GM18499 (cell line): ENCODE data around the gene BRK1.
"Not testable (repeated sequence)": the region's sequence is repeated elsewhere in the genome, so short reads cannot be mapped to it uniquely, and the experiment has no call there.

Experiments used
- ATAC-seq: cut with Tn5 transposase; IDR thresholded peaks from one replicate; pipeline ENCODE4 v1.9.1; 2021; ENCODE audit warnings: moderate number of reproducible peaks; ENCODE audit not compliant: insufficient read depth, unreplicated experiment

The BRK1 gene

DNA sequence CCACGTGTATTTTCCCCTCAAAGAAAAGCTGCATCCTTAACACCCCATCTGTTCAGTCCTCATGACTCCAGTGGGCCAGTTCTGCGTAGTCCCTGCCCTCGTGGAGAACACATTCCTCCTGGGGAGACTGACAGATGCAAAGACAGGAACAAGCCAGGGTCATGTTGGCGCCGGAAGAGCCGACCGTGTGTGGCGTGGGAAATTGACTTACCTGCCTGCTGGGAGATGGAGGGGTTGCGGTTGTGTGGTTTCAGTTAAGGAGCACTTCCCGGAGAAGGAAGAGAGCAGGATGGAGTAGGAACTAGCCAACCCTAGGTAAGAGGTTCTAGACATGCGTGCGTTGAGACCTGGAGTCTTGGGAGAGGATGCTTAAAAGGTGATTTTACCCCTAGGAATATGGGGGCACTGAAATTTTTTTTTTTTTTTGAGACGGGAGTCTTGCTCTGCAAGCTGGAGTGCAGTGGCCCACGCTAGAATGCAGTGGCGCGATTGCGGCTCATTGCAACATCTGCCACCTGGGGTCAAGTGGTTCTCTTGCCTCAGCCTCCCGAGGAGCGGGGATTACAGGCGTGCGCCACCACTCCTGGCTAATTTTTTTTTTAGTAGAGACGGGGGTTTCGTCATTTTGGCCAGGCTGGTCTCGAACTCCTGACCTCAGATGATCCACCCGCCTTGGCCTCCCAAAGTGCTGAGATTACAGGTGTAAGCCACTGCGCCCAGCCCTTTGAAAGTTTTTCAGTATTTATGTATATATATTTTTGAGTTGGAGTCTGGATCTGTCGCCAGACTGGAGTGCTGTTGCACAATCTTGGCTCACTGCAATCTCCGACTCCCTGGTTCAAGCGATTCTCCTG, 27.5 kb downstream of the BRK1 start:
- ATAC-seq, result no peak

GRCh38 chr3:10145685-10146084, 30.2 kb downstream of the BRK1 start:
- no peak for ATAC-seq

DNA sequence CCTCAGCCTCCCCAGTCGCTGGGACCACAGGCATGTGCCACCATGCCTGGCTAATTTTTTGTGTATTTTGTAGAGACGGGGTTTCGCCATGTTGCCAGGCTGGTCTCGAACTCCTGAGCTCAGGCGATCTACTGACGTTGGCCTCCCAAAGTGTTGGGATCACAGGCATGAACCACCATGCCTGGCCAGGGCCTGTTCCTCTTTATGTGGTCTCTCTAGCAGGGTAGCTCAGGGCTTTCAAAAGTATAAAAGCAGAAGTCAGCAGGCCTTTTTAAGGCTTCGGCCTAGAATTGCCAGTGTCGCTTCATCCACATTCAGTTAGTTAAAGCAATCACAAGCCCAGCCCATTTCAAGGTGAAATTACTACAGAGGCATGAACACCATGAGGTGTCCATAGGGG, 33.8 kb downstream of the BRK1 start:
- no peak for ATAC-seq

- no peak for ATAC-seq
These were observed 35.5 kb downstream of the BRK1 start for GRCh38 chr3:10150987-10151386.

DNA sequence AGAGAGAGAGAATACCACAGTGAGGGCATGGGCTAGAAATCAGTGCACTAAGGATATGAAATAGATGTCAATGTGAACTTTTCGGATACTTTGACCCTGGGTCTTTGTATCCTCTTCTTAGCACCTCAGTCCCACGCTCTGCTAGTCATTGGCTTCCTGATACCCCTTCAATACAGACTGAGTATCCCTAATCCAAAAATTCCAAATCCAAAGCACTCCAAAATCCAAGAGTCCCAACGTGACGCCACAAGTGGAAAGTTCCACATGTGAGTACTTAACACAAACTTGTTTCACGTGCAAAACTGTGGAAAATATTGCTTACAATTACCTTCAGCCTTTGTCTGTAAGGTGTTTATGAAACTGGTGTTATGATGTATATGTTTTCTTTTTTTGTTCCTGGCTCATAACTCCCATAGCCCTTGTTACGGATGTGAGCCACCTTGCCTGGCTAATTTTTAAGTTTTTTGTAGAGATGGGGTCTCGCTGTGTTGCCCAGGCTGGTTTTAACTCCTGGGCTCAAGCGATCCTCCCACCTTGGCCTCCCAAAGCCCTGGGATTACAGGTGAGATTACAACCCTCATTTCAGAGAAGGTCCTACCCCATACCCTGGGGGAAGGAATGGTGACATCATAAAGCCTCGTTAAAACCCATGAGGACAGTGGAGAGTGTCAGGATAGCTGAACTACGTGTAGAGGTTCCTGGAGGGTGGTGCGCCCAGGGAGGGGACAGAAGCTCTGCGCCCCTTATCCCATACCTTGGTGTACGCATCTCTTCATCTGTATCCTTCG, 39.1 kb downstream of the BRK1 start:
- ATAC-seq, result no peak

DNA sequence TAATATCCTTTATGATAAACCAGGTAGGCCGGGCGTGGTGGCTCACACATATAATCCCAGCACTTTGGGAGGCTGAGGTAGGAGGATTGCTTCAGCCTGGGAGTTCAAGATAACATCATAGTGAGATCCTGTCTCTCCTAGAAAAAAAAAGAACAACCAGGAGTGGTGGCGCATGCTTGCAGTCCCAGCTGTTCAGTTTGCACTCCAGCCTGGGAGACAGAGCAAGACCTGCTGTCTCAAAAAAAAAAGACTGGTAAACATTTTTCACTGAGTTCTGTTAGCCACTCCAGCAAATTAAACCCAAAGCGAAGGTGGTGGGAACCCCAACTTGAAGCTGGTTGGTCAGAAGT, 39.6 kb downstream of the BRK1 start:
- ATAC-seq, result no peak

DNA sequence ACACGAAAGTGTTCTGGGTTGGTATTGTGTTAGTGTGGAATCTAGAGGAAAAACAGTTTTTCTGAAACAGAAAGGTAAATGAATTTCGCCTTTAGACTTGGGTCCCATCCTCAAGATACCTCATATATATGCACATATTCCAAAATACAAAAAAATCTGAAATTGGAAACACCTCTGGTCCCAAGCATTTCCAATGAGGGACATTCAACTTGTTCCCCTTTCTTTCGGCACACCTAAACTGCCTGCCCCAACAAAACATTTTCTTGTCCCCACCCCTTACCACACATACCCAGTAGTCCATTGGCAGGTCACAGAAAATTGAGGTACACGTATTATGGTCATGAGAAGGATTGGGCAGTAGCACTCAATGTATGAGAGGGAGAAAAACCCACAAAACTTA, 40.2 kb downstream of the BRK1 start:
- ATAC-seq, result no peak

- no peak for ATAC-seq
These were observed 41.6 kb downstream of the BRK1 start for GRCh38 chr3:10157031-10157430.

DNA sequence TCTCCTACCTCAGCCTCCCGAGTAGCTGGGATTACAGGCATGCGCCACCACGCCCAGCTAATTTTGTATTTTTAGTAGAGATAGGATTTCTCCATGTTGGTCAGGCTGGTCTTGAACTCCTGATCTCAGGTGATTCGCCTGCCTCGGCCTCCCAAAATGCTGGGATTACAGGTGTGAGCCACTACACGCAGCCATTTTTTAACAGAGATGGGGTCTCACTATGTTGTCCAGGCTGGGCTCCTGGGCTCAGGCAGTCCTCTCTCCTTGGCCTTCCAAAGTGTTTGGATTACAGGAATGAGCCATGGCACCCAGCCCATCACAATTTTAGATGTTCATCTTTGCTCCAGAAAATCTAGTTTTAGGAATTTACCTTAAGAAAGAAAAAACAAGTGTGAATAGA, 43.1 kb downstream of the BRK1 start:
- not testable (repeated sequence) for ATAC-seq

DNA sequence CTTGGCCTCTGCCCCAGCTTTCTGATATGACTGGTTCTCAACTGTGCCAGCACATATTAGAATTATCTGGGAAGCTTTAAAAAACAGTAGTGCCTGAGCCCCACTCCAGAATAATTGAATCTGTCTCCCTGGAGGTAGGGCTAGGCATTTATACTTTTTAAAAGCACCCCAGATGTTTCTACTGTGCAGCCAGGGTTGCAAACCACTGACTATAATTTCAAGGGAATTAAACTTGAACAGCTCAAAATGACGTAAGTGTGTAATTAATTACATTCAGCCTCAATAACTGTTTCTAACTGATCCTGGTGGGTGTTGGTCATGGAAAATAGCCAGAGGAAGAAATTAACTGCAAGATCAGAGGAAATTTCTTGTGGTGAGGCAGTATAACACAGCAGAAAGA, 44.9 kb downstream of the BRK1 start:
- no peak for ATAC-seq

- ATAC-seq, result no peak
These were observed 45.5 kb downstream of the BRK1 start for GRCh38 chr3:10160925-10161324.

- ATAC-seq, result no peak
These were observed 46.7 kb downstream of the BRK1 start for GRCh38 chr3:10162185-10162584.

GRCh38 chr3:10164201-10164545, 48.7 kb downstream of the BRK1 start:
- ATAC-seq, result not testable (repeated sequence)

GRCh38 chr3:10164546-10165393, 49.3 kb downstream of the BRK1 start, which contains the start of gene IRAK2:
IRAK2 (plus strand) TSS chr3:10164919; CDS start chr3:10164955, 36 bp downstream.
- ATAC-seq, result peak; percentile 44

DNA sequence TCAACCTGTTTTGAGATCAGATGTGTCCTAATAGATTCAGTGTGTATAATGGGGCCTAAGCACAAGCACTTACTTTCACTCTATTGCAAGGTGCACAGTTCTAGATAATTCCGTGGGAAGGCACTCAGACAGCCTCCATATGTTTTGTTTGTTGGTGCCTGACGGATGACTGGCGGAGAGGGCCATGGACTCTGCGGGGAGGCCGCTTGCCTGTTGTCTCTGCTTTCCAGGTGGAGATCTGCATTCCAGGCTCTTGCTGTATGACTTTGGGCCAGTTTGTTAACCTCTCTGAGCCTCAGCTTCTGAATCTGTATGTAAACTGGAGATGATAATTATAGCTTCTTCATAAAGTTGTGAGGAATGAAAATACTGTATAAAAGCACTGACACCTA, 50.7 kb downstream of the BRK1 start:
- no peak for ATAC-seq

- ATAC-seq, result no peak
These were observed 53.6 kb downstream of the BRK1 start for GRCh38 chr3:10169000-10169496.

- no peak for ATAC-seq
These were observed 55.5 kb downstream of the BRK1 start for GRCh38 chr3:10170915-10171478.

DNA sequence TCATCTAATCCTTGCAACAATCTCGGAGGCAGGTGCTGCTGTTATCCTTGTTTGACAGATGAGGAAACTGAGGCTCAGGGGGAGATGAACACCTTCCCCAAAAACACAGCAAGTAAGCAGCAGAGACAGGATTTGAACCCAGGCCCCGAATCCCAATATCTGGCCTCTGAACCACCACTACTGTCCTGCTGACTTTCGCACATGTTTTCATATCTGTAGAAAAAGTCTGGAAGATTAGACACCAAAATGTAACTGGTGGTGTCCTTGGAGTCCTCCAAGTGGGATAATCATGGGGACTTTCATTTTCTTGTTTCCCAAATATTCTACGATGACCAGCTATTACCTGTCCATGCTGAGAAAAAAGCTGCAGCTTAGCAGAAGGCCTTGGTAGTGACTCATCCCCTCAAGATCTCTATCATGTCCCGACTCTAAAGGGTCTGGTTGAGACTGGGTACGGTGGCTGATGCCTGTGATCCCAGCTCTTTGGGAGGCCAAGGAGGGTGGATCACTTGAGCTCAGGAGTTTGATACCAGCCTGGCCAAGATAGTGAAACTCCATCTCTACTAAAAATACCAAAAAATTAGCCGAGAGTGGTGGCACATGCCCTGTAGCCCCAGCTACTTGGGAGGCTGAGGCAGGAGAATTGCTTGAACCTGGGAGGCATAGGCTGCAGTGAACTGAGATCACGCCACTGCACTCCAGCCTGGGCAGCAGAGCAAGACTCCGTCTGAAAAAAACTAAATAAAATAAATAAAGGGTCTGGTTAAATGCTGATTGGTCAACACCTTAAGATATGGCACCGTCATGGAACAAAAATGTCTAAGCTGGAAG, 57.8 kb downstream of the BRK1 start:
- no peak for ATAC-seq

GRCh38 chr3:10173926-10174435, 58.5 kb downstream of the BRK1 start:
- ATAC-seq, result no peak
